ENCODE measurements around the gene TXNDC12.
"Not testable (repeated sequence)": the region's sequence is repeated elsewhere in the genome, so short reads cannot be mapped to it uniquely, and the experiment has no call there.

TXNDC12 gene

GRCh38 chr1:52049337-52049736 is 5.7 kb downstream of the TXNDC12 start:
- DNase-seq (ENCODE audit: low read depth in 2 of 2) = not testable (repeated sequence)

- not testable (repeated sequence) for DNase-seq (ENCODE audit: low read depth in 2 of 2)
Measured at GRCh38 chr1:52045666-52046195, 9.3 kb downstream of the TXNDC12 start.

- DNase-seq (ENCODE audit: low read depth in 2 of 2) = no peak
Measured at GRCh38 chr1:52045236-52045635, 9.8 kb downstream of the TXNDC12 start.

GRCh38 chr1:52041551-52042185 is 13.3 kb downstream of the TXNDC12 start:
- no peak for DNase-seq (ENCODE audit: low read depth in 2 of 2)

- DNase-seq (ENCODE audit: low read depth in 2 of 2) = no peak
Measured at GRCh38 chr1:52037909-52038308, 17.1 kb downstream of the TXNDC12 start.

GRCh38 chr1:52037402-52037814 is 17.6 kb downstream of the TXNDC12 start:
- no peak for DNase-seq (ENCODE audit: low read depth in 2 of 2)

- DNase-seq (ENCODE audit: low read depth in 2 of 2) = no peak
Measured at GRCh38 chr1:52034050-52034384, 21.0 kb downstream of the TXNDC12 start.

- peak; percentile 71 to 81 for DNase-seq (ENCODE audit: low read depth in 2 of 2)
Measured at GRCh38 chr1:52033190-52034049, 21.6 kb downstream of the TXNDC12 start, which contains the start of gene KTI12. Gene KTI12 (minus strand): TSS chr1:52033810. CDS start chr1:52033761, 49 bp downstream.

GRCh38 chr1:52032785-52033131 is 22.2 kb downstream of the TXNDC12 start:
- peak in 1 of 2 donors; percentile 3 for DNase-seq (ENCODE audit: low read depth in 2 of 2)

GRCh38 chr1:52032124-52032784 is 22.7 kb downstream of the TXNDC12 start:
- no peak for DNase-seq (ENCODE audit: low read depth in 2 of 2)

- not testable (repeated sequence) for DNase-seq (ENCODE audit: low read depth in 2 of 2)
Measured at GRCh38 chr1:52028839-52029238, 26.2 kb downstream of the TXNDC12 start.

- DNase-seq (ENCODE audit: low read depth in 2 of 2) = no peak
Measured at GRCh38 chr1:52028328-52028727, 26.7 kb downstream of the TXNDC12 start.

GRCh38 chr1:52026278-52026677 is 28.7 kb downstream of the TXNDC12 start:
- DNase-seq (ENCODE audit: low read depth in 2 of 2) = no peak

- DNase-seq (ENCODE audit: low read depth in 2 of 2) = no peak
Measured at GRCh38 chr1:52022133-52022532, 32.9 kb downstream of the TXNDC12 start.

GRCh38 chr1:52008071-52008809 is 46.8 kb downstream of the TXNDC12 start:
- no peak for DNase-seq (ENCODE audit: low read depth in 2 of 2)

GRCh38 chr1:52007215-52008002 is 47.6 kb downstream of the TXNDC12 start:
- DNase-seq (ENCODE audit: low read depth in 2 of 2) = no peak

GRCh38 chr1:52006081-52006553 is 48.9 kb downstream of the TXNDC12 start:
- DNase-seq (ENCODE audit: low read depth in 2 of 2) = not testable (repeated sequence)

- DNase-seq (ENCODE audit: low read depth in 2 of 2) = not testable (repeated sequence)
Measured at GRCh38 chr1:52005548-52005947, 49.4 kb downstream of the TXNDC12 start.

- no peak for DNase-seq (ENCODE audit: low read depth in 2 of 2)
Measured at GRCh38 chr1:52003877-52004276, 51.1 kb downstream of the TXNDC12 start.

- peak in 1 of 2 donors; percentile 41 for DNase-seq (ENCODE audit: low read depth in 2 of 2)
Measured at GRCh38 chr1:52002038-52002917, 52.7 kb downstream of the TXNDC12 start.
